Activated T-cell treated with anti-CD3 and anti-CD28 coated beads for 1 hour (primary cell): ENCODE results near the gene PRDM16.
"Not testable (repeated sequence)": the region's sequence is repeated elsewhere in the genome, so short reads cannot be mapped to it uniquely, and the experiment has no call there.

Source experiments
- DNase-seq: peaks from one replicate; pipeline ENCODE4 v3.0.0-alpha.2; 2020; ENCODE audit warnings: low read depth

Gene PRDM16

GRCh38 chr1:3282186-3282585 lies 213.2 kb downstream of the PRDM16 start:
- no peak for DNase-seq

GRCh38 chr1:3282656-3283430 lies 213.8 kb downstream of the PRDM16 start:
- no peak for DNase-seq

- no peak for DNase-seq
Measured at GRCh38 chr1:3283849-3284248, 214.8 kb downstream of the PRDM16 start.

- no peak for DNase-seq
Measured at GRCh38 chr1:3284691-3285090, 215.7 kb downstream of the PRDM16 start.

- DNase-seq, result no peak
Measured at GRCh38 chr1:3285106-3285740, 216.2 kb downstream of the PRDM16 start.

GRCh38 chr1:3287095-3287494 lies 218.1 kb downstream of the PRDM16 start:
- DNase-seq, result not testable (repeated sequence)

- no peak for DNase-seq
Measured at GRCh38 chr1:3287656-3288160, 218.7 kb downstream of the PRDM16 start.

- no peak for DNase-seq
Measured at GRCh38 chr1:3289502-3289901, 220.5 kb downstream of the PRDM16 start.

GRCh38 chr1:3290438-3290837 lies 221.4 kb downstream of the PRDM16 start:
- no peak for DNase-seq

GRCh38 chr1:3290915-3291314 lies 221.9 kb downstream of the PRDM16 start:
- DNase-seq, result no peak

- no peak for DNase-seq
Measured at GRCh38 chr1:3292051-3292722, 223.2 kb downstream of the PRDM16 start.

- no peak for DNase-seq
Measured at GRCh38 chr1:3292868-3293562, 224.0 kb downstream of the PRDM16 start.

GRCh38 chr1:3293563-3294080 lies 224.6 kb downstream of the PRDM16 start:
- no peak for DNase-seq

GRCh38 chr1:3294450-3294849 lies 225.4 kb downstream of the PRDM16 start:
- DNase-seq, result no peak

- no peak for DNase-seq
Measured at GRCh38 chr1:3295846-3296245, 226.8 kb downstream of the PRDM16 start.

- no peak for DNase-seq
Measured at GRCh38 chr1:3296326-3296725, 227.3 kb downstream of the PRDM16 start.

- no peak for DNase-seq
Measured at GRCh38 chr1:3296826-3297225, 227.8 kb downstream of the PRDM16 start.

- no peak for DNase-seq
Measured at GRCh38 chr1:3297756-3298155, 228.8 kb downstream of the PRDM16 start.

GRCh38 chr1:3298197-3298596 lies 229.2 kb downstream of the PRDM16 start:
- no peak for DNase-seq

GRCh38 chr1:3304246-3304645 lies 235.2 kb downstream of the PRDM16 start:
- DNase-seq, result no peak

GRCh38 chr1:3304692-3305091 lies 235.7 kb downstream of the PRDM16 start:
- DNase-seq, result no peak

- DNase-seq, result no peak
Measured at GRCh38 chr1:3305156-3305555, 236.2 kb downstream of the PRDM16 start.
